ENCODE results near the gene SLC25A3.

DNA sequence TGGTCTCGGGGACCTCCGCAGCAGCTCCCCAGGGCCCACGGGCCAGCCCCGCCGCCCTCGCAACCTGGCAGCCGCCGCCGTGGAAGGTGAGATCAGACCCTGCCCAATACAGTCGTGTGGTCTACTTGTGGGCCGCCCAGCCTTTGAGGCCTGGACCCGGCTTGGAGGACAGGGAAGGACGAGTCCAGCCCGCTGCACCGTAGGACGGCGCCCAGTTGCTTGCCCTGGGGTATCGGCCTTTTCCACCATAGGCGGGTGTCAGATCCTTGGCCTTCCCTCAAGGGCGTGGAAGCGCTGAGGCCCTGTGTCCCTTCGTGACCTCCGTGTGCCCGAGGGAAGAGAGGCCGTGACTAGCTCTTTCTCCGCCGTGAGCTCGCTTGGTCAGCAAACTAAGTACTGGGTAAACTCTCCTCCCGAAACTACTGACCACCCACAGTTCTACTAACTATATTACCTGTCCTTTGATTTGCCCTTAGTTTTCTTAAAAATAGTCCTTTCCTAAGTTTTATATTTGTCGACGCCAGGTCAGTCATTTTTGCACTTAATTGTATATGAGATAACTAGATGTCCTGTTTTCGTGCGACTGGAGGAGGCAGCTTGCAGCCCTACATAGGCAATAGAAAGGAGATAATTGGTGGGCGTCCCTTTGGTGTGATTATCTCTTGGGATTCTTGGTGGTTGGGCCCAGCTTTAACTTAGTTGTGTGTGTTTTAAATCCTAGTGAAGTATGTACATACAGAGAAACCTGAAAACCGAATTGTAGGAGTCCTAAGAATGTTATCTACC, 757 bp downstream of the SLC25A3 start:
- TF ChIP-seq, protein P1, sequence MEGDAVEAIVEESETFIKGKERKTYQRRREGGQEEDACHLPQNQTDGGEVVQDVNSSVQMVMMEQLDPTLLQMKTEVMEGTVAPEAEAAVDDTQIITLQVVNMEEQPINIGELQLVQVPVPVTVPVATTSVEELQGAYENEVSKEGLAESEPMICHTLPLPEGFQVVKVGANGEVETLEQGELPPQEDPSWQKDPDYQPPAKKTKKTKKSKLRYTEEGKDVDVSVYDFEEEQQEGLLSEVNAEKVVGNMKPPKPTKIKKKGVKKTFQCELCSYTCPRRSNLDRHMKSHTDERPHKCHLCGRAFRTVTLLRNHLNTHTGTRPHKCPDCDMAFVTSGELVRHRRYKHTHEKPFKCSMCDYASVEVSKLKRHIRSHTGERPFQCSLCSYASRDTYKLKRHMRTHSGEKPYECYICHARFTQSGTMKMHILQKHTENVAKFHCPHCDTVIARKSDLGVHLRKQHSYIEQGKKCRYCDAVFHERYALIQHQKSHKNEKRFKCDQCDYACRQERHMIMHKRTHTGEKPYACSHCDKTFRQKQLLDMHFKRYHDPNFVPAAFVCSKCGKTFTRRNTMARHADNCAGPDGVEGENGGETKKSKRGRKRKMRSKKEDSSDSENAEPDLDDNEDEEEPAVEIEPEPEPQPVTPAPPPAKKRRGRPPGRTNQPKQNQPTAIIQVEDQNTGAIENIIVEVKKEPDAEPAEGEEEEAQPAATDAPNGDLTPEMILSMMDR (IDR thresholded peaks at IDR 0.05): no peak
- TF ChIP-seq POLR2A (IDR thresholded peaks at IDR 0.05): no peak

Data from adrenal gland (tissue), 5 donors.